DOHH2 (cell line): ENCODE measurements around the gene ERFE.

Experiments used
- H3F3A ChIP-seq: fragments of 200-600 bp; sonication (generic), shearing (Covaris generic); 2 replicates; pipeline ENCODE4 v1.6.0; 2016; ENCODE audit warnings: antibody characterized with exemption, mild to moderate bottlenecking; ENCODE audit not compliant: control insufficient read depth, insufficient read depth
- H3K27ac ChIP-seq: fragments of 200-600 bp; sonication (generic); 2 replicates; pipeline ENCODE4 v1.5.1; 2014; ENCODE audit warnings: low read depth, mild to moderate bottlenecking, low read length, moderate library complexity
- H3K27me3 ChIP-seq: fragments of 200-600 bp; sonication (generic); 2 replicates; pipeline ENCODE4 v1.6.1; 2014; ENCODE audit warnings: mild to moderate bottlenecking, low read length, mixed read lengths; ENCODE audit not compliant: control insufficient read depth
- H3K36me3 ChIP-seq: fragments of 200-600 bp; sonication (generic); 2 replicates; pipeline ENCODE4 v1.6.1; 2014; ENCODE audit warnings: mild to moderate bottlenecking, low read length, moderate library complexity, mixed read lengths; ENCODE audit not compliant: control insufficient read depth
- H3K4me1 ChIP-seq: fragments of 200-600 bp; sonication (generic); 2 replicates; pipeline ENCODE4 v1.6.1; 2014; ENCODE audit warnings: mild to moderate bottlenecking, low read length, mixed read lengths; ENCODE audit not compliant: control insufficient read depth
- H3K4me2 ChIP-seq: fragments of 200-600 bp; sonication (generic); 2 replicates; pipeline ENCODE4 v1.6.0; 2014; ENCODE audit warnings: mild to moderate bottlenecking, low read length, moderate library complexity
- H3K4me3 ChIP-seq: fragments of 200-600 bp; sonication (generic); 2 replicates; pipeline ENCODE4 v1.5.1; 2014; ENCODE audit warnings: mild to moderate bottlenecking, low read length, mixed read lengths
- H3K79me2 ChIP-seq: fragments of 200-600 bp; sonication (generic); 2 replicates; pipeline ENCODE4 v1.6.1; 2014; ENCODE audit warnings: mild to moderate bottlenecking, low read length, mixed read lengths; ENCODE audit not compliant: control insufficient read depth
- H3K9me2 ChIP-seq: fragments of 200-600 bp; sonication (generic); replicated peaks from 2 replicates; pipeline ENCODE4 v1.6.1; 2014; ENCODE audit warnings: mild to moderate bottlenecking, low read length, mixed read lengths; ENCODE audit not compliant: control insufficient read depth
- H3K9me3 ChIP-seq: fragments of 200-600 bp; sonication (generic); 2 replicates; pipeline ENCODE4 v1.6.1; 2014; ENCODE audit warnings: antibody characterized with exemption, low read length, mixed read lengths; ENCODE audit not compliant: control insufficient read depth, insufficient read depth
- H4K20me1 ChIP-seq: fragments of 200-600 bp; sonication (generic); 2 replicates; pipeline ENCODE4 v1.6.0; 2014; ENCODE audit warnings: low read depth, mild to moderate bottlenecking, antibody characterized with exemption, low read length, moderate library complexity; ENCODE audit not compliant: control insufficient read depth, insufficient read depth
- CTCF ChIP-seq: fragments of 200-600 bp; sonication (generic); IDR thresholded peaks from one replicate; pipeline ENCODE4 v1.5.1; 2014; ENCODE audit warnings: antibody characterized with exemption, mild to moderate bottlenecking, low read depth, low read length; ENCODE audit not compliant: poor library complexity, severe bottlenecking
- EZH2phosphoT487 ChIP-seq: fragments of 200-600 bp; sonication (generic); IDR thresholded peaks from 2 replicates; pipeline ENCODE4 v1.6.1; 2017; ENCODE audit warnings: borderline replicate concordance, mild to moderate bottlenecking, antibody characterized with exemption, low read length, moderate library complexity, mixed read lengths

The ERFE gene

DNA sequence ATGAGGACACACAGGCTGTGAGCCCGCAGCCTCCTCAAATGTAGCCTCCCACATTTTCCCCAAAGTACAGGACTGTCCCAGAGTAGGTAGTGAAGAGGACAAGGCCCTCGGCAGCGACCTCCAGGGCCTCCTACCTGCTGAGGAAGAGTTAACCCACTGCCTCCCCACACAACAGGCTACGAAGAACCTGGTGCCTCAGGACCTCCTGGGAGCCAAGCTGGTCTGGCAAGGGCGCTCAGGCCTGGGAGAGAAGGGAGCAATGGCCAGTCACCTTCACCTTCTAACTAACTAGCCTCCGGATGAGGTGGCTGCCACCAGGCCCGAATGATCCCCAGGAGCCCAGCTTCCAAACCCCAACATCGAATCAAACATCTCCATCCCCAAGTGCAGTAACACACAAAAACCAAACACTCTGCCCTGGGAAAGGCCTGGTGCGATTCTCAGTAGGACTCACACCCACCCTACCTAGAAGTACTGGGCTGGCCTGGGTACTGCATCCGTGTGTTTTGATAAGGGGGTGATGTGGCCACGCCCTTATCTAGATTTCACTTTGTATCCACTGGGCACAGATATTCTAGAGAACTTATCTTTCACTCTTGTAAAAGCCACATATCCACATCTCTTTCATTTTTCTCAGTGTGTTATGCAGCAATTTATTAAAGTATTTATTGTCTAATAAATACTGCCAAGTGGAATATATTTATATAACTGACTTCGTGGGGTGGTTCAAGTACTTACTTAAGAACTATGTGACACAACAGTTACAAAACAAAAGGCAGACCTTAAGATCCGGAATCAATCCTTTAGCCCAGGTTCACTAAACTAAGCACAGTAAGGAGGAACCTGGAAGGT, 9.7 kb downstream of the ERFE start:
- no peaks in the 10 kb centered on the region for H3K27me3 ChIP-seq
- TF ChIP-seq EZH2phosphoT487 (no peak), CTCF (no peak)
- no peaks in the 10 kb centered on the region for H3K79me2 ChIP-seq
- H3K9me2 ChIP-seq: no peaks in the 10 kb centered on the region
- no peaks in the 10 kb centered on the region for H3K9me3 ChIP-seq
- no peaks in the 10 kb centered on the region for H4K20me1 ChIP-seq
- H3K4me3 ChIP-seq: no peak overlapping the region
- H3F3A ChIP-seq: peaks cover 14% of the 10 kb centered on the region; the same call in 1 of the 2 replicates
- H3K36me3 ChIP-seq: peaks cover 47% of the 10 kb centered on the region
- H3K27ac ChIP-seq: no peak overlapping the region
- no peaks in the 10 kb centered on the region for H3K4me1 ChIP-seq
- H3K4me2 ChIP-seq: no peak overlapping the region

- H4K20me1 ChIP-seq: no peaks in the 10 kb centered on the region
- H3K9me3 ChIP-seq: no peaks in the 10 kb centered on the region
- no peaks in the 10 kb centered on the region for H3K27me3 ChIP-seq
- H3K9me2 ChIP-seq: no peaks in the 10 kb centered on the region
- H3K4me3 ChIP-seq: no peak overlapping the region
- H3K36me3 ChIP-seq: peaks cover 55% of the 10 kb centered on the region
- no peaks in the 10 kb centered on the region for H3K79me2 ChIP-seq
- H3F3A ChIP-seq: peaks cover 14% of the 10 kb centered on the region; the same call in 1 of the 2 replicates
- TF ChIP-seq EZH2phosphoT487: no peak
- TF ChIP-seq CTCF: no peak
- H3K4me1 ChIP-seq: no peaks in the 10 kb centered on the region
- no peak overlapping the region for H3K27ac ChIP-seq
- H3K4me2 ChIP-seq: no peak overlapping the region
These were observed 10.4 kb downstream of the ERFE start for GRCh38 chr2:238169048-238169707.

- Histone ChIP-seq H3K4me2 (no peak overlapping the region), H3K4me3 (no peak overlapping the region), H3K9me3 (no peaks in the 10 kb centered on the region), H3K36me3 (peaks cover 61% of the 10 kb centered on the region), H3K9me2 (no peaks in the 10 kb centered on the region), H3K27me3 (no peaks in the 10 kb centered on the region), H3F3A (peaks cover 14% of the 10 kb centered on the region; the same call in 1 of the 2 replicates), H4K20me1 (no peaks in the 10 kb centered on the region), H3K27ac (no peak overlapping the region), H3K4me1 (no peaks in the 10 kb centered on the region), H3K79me2 (no peaks in the 10 kb centered on the region)
- TF ChIP-seq EZH2phosphoT487: no peak
- TF ChIP-seq CTCF: no peak
These were observed 11.0 kb downstream of the ERFE start for GRCh38 chr2:238169708-238170251.
